Measurements from ENCODE around the gene AUTS2. TPM values are rescaled to one million over a fixed set of nuclear protein-coding genes. Genes with fewer than 3 reads are reported as not detected.

Gene AUTS2
- total and polyA plus RNA-seq, 2 experiments from 2014 or later = 32.0 to 91.0 TPM

DNA sequence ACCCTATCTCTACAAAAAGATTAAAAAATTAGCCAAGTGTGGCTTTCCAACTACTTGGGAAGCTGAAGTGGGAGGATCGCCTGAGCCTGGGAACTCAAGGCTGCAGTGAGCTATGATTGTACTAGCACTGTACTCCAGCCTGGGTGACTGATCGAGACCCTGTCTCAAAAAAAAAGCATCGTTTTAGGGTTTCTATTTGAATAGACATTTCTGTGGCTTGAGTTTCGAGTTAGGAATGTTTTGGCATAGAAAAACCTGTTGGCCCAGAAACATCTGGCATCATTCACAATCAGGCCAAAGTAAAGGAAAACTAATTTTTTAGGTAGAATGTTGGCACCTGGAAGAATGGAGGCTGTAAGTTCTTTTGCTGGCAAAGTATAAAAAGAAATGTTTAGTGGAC lies 72.4 kb downstream of the AUTS2 start (continued):
- TF ChIP-seq JUNB (IDR thresholded peaks at IDR 0.05; ENCODE audit: unreplicated experiment) (no peak), STAT1 (IDR thresholded peaks at IDR 0.05; ENCODE audit: unreplicated experiment) (no peak), EZH2 (IDR thresholded peaks at IDR 0.05; ENCODE audit: low read depth, unreplicated experiment) (no peak), ZNF114 (CRISPR knock-in tag; IDR thresholded peaks at IDR 0.05) (no peak)
- TF ChIP-seq, protein P1, sequence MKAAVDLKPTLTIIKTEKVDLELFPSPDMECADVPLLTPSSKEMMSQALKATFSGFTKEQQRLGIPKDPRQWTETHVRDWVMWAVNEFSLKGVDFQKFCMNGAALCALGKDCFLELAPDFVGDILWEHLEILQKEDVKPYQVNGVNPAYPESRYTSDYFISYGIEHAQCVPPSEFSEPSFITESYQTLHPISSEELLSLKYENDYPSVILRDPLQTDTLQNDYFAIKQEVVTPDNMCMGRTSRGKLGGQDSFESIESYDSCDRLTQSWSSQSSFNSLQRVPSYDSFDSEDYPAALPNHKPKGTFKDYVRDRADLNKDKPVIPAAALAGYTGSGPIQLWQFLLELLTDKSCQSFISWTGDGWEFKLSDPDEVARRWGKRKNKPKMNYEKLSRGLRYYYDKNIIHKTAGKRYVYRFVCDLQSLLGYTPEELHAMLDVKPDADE (IDR thresholded peaks at IDR 0.05) = no peak
- TF ChIP-seq, protein P2, sequence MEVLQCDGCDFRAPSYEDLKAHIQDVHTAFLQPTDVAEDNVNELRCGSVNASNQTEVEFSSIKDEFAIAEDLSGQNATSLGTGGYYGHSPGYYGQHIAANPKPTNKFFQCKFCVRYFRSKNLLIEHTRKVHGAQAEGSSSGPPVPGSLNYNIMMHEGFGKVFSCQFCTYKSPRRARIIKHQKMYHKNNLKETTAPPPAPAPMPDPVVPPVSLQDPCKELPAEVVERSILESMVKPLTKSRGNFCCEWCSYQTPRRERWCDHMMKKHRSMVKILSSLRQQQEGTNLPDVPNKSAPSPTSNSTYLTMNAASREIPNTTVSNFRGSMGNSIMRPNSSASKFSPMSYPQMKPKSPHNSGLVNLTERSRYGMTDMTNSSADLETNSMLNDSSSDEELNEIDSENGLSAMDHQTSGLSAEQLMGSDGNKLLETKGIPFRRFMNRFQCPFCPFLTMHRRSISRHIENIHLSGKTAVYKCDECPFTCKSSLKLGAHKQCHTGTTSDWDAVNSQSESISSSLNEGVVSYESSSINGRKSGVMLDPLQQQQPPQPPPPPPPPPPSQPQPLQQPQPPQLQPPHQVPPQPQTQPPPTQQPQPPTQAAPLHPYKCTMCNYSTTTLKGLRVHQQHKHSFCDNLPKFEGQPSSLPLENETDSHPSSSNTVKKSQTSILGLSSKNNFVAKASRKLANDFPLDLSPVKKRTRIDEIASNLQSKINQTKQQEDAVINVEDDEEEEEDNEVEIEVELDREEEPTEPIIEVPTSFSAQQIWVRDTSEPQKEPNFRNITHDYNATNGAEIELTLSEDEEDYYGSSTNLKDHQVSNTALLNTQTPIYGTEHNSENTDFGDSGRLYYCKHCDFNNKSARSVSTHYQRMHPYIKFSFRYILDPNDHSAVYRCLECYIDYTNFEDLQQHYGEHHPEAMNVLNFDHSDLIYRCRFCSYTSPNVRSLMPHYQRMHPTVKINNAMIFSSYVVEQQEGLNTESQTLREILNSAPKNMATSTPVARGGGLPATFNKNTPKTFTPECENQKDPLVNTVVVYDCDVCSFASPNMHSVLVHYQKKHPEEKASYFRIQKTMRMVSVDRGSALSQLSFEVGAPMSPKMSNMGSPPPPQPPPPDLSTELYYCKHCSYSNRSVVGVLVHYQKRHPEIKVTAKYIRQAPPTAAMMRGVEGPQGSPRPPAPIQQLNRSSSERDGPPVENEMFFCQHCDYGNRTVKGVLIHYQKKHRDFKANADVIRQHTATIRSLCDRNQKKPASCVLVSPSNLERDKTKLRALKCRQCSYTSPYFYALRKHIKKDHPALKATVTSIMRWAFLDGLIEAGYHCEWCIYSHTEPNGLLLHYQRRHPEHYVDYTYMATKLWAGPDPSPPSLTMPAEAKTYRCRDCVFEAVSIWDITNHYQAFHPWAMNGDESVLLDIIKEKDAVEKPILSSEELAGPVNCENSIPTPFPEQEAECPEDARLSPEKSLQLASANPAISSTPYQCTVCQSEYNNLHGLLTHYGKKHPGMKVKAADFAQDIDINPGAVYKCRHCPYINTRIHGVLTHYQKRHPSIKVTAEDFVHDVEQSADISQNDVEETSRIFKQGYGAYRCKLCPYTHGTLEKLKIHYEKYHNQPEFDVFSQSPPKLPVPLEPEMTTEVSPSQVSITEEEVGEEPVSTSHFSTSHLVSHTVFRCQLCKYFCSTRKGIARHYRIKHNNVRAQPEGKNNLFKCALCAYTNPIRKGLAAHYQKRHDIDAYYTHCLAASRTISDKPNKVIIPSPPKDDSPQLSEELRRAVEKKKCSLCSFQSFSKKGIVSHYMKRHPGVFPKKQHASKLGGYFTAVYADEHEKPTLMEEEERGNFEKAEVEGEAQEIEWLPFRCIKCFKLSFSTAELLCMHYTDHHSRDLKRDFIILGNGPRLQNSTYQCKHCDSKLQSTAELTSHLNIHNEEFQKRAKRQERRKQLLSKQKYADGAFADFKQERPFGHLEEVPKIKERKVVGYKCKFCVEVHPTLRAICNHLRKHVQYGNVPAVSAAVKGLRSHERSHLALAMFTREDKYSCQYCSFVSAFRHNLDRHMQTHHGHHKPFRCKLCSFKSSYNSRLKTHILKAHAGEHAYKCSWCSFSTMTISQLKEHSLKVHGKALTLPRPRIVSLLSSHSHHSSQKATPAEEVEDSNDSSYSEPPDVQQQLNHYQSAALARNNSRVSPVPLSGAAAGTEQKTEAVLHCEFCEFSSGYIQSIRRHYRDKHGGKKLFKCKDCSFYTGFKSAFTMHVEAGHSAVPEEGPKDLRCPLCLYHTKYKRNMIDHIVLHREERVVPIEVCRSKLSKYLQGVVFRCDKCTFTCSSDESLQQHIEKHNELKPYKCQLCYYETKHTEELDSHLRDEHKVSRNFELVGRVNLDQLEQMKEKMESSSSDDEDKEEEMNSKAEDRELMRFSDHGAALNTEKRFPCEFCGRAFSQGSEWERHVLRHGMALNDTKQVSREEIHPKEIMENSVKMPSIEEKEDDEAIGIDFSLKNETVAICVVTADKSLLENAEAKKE (CRISPR knock-in tag; IDR thresholded peaks at IDR 0.05) = no peak

DNA sequence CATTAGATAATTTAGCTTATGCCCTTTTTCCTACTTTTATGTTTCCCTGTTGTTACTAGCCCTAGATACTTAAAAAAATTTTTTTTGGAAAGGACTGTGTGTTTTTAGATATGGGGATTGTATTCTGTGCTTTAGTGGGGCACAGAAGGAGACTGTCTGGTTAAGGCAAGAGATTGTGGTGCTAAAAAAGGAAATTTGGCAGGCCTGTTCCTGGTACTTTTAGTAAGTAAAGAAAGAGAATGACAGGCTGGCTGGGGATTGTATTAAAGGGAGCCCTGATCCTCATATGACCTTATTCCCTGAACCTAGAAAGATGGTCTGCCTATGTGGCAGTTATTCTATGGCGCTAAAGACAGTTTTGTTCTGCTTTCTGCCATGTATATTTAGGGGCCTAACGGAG lies 74.8 kb downstream of the AUTS2 start:
- Mint-ChIP-seq H3K36me3 (ENCODE audit: low read depth) (no peaks in the 10 kb centered on the region), H3K27me3 (ENCODE audit: insufficient read depth, low read depth, poor library complexity) (no peaks in the 10 kb centered on the region), H3K4me1 (peaks cover 23% of the 10 kb centered on the region), H3K9me3 (no peaks in the 10 kb centered on the region), H3K27ac (no peak overlapping the region), H3K4me3 (no peak overlapping the region)
- no peaks in the 10 kb centered on the region for H3F3A ChIP-seq (replicated peaks; ENCODE audit: low read depth)
- ATAC-seq (no peak), DNase-seq (ENCODE audit: low spot score) (no peak)
- no peaks in the 10 kb centered on the region for H3K27me3 ChIP-seq (ENCODE audit: insufficient read depth)
- no peaks in the 10 kb centered on the region for H3K79me2 ChIP-seq (replicated peaks; ENCODE audit: insufficient read depth)
- H3K4me2 ChIP-seq = no peak overlapping the region
- H3K9me2 ChIP-seq (ENCODE audit: insufficient read depth) = no peaks in the 10 kb centered on the region
- H4K20me1 ChIP-seq (replicated peaks; ENCODE audit: insufficient read depth) = no peaks in the 10 kb centered on the region
- no peaks in the 10 kb centered on the region for H3K36me3 ChIP-seq (ENCODE audit: insufficient read depth)
- peaks cover 19% of the 10 kb centered on the region for H3K4me1 ChIP-seq (ENCODE audit: insufficient read depth)
- no peak overlapping the region for H2AFZ ChIP-seq
- no peak overlapping the region for H3K4me3 ChIP-seq
- no peak overlapping the region for H3K27ac ChIP-seq (ENCODE audit: low read depth)
- TF ChIP-seq JUNB (IDR thresholded peaks at IDR 0.05; ENCODE audit: unreplicated experiment) (no peak), EZH2phosphoT487 (IDR thresholded peaks at IDR 0.05; ENCODE audit: unreplicated experiment) (no peak)
- TF ChIP-seq, protein P3, sequence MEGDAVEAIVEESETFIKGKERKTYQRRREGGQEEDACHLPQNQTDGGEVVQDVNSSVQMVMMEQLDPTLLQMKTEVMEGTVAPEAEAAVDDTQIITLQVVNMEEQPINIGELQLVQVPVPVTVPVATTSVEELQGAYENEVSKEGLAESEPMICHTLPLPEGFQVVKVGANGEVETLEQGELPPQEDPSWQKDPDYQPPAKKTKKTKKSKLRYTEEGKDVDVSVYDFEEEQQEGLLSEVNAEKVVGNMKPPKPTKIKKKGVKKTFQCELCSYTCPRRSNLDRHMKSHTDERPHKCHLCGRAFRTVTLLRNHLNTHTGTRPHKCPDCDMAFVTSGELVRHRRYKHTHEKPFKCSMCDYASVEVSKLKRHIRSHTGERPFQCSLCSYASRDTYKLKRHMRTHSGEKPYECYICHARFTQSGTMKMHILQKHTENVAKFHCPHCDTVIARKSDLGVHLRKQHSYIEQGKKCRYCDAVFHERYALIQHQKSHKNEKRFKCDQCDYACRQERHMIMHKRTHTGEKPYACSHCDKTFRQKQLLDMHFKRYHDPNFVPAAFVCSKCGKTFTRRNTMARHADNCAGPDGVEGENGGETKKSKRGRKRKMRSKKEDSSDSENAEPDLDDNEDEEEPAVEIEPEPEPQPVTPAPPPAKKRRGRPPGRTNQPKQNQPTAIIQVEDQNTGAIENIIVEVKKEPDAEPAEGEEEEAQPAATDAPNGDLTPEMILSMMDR (conservative IDR thresholded peaks at IDR 0.05; ENCODE audit: low read depth in 2 of 2) = no peak

Measured in GM23338 (cell line).